Keratinocyte (primary cell): ENCODE measurements around the gene HIVEP1. TPM values are rescaled to one million over a fixed set of nuclear protein-coding genes. Genes with fewer than 3 reads are reported as not detected.

Experiments used
- DNase-seq: peaks from one replicate; pipeline ENCODE4 v3.0.0-alpha.2; 2011; ENCODE audit warnings: low read depth, missing footprints, low spot score
- FAIRE-seq: peaks from 2 replicates; lab custom pipeline; 2011; peaks lifted over from hg19 to GRCh38; lab: Jason Lieb, UNC
- H2AFZ ChIP-seq: 2 replicates; pipeline ENCODE4 v1.6.0; 2012; ENCODE audit warnings: low read length, control low read depth, inconsistent platforms; ENCODE audit not compliant: control insufficient read depth
- H3K27ac ChIP-seq: 2 replicates; pipeline ENCODE4 v1.5.1; 2011; ENCODE audit warnings: low read length; ENCODE audit not compliant: control insufficient read depth, insufficient read depth
- H3K27me3 ChIP-seq: 3 replicates; pipeline ENCODE4 v1.6.0; 2011; ENCODE audit warnings: low read length; ENCODE audit not compliant: control insufficient read depth, insufficient read depth; ENCODE audit errors: extremely low read depth
- H3K36me3 ChIP-seq, 2 experiments: 2 replicates in 1 of 2; 3 replicates in 1 of 2; pipeline ENCODE4 v1.5.1; 2011; ENCODE audit warnings: low read length in 2 of 2, mild to moderate bottlenecking in 1 of 2; ENCODE audit not compliant: control insufficient read depth in 2 of 2, insufficient read depth in 2 of 2; ENCODE audit errors: extremely low read depth in 1 of 2
- H3K4me1 ChIP-seq: 3 replicates; pipeline ENCODE4 v1.5.1; 2011; ENCODE audit warnings: low read length; ENCODE audit not compliant: control insufficient read depth, insufficient read depth; ENCODE audit errors: extremely low read depth
- H3K4me2 ChIP-seq: 3 replicates; pipeline ENCODE4 v1.6.0; 2011; ENCODE audit warnings: low read depth, low read length; ENCODE audit not compliant: control insufficient read depth, insufficient read depth; ENCODE audit errors: extremely low read depth
- H3K4me3 ChIP-seq, 3 experiments: fragments of 200-600 bp in 1 of 3; sonication (generic) in 1 of 3; 2 replicates in 2 of 3; 3 replicates in 1 of 3; pipeline ENCODE4 v1.5.1; 2011 to 2016; ENCODE audit warnings: low read length in 3 of 3, mild to moderate bottlenecking in 3 of 3, control low read depth in 2 of 3, inconsistent platforms in 1 of 3, low read depth in 1 of 3, mixed read lengths in 1 of 3, mixed run types in 1 of 3, moderate library complexity in 1 of 3; ENCODE audit not compliant: control insufficient read depth in 2 of 3, insufficient read depth in 2 of 3; ENCODE audit errors: extremely low read depth in 1 of 3
- H3K79me2 ChIP-seq: 2 replicates; pipeline ENCODE4 v1.6.0; 2012; ENCODE audit warnings: low read length; ENCODE audit not compliant: control insufficient read depth, insufficient read depth
- H3K9ac ChIP-seq: 3 replicates; pipeline ENCODE4 v1.6.0; 2011; ENCODE audit warnings: low read length; ENCODE audit not compliant: control insufficient read depth, insufficient read depth; ENCODE audit errors: extremely low read depth
- H3K9me1 ChIP-seq: 3 replicates; pipeline ENCODE4 v1.6.0; 2011; ENCODE audit warnings: low read length; ENCODE audit not compliant: control insufficient read depth, insufficient read depth; ENCODE audit errors: extremely low read depth
- H3K9me3 ChIP-seq: 2 replicates; pipeline ENCODE4 v1.5.1; 2012; ENCODE audit warnings: low read depth, low read length; ENCODE audit not compliant: control insufficient read depth
- H4K20me1 ChIP-seq: 3 replicates; pipeline ENCODE4 v1.6.0; 2011; ENCODE audit warnings: low read length; ENCODE audit not compliant: control insufficient read depth, insufficient read depth; ENCODE audit errors: extremely low read depth
- CTCF ChIP-seq, 3 experiments: IDR thresholded peaks in 1 of 3; conservative IDR thresholded peaks in 1 of 3; optimal IDR thresholded peaks in 1 of 3; 2 replicates in 2 of 3; 3 replicates in 1 of 3; pipeline versions ENCODE3 to v1.5.1; 2011; ENCODE audit warnings: low read length in 3 of 3, mild to moderate bottlenecking in 3 of 3, moderate library complexity in 2 of 3, control low read depth in 1 of 3, inconsistent platforms in 1 of 3; ENCODE audit not compliant: insufficient read depth in 2 of 3; ENCODE audit errors: extremely low read depth in 1 of 3
- EZH2 ChIP-seq: IDR thresholded peaks from one replicate; pipeline ENCODE4 v1.6.1; 2012; ENCODE audit warnings: inconsistent platforms, mild to moderate bottlenecking, low read length, moderate library complexity
- dilution Hi-C: fragments of 300-500 bp; cut with MboI; formaldehyde crosslinking; loops from one replicate; pipeline ENCODE4 v1.7.0; 2020; ENCODE audit warnings: low sequenced_read_pairs; ENCODE audit not compliant: extremely low pct_ligation_motif_present
- polyA plus RNA-seq, 5 experiments: library from polyadenylated mRNA; depleted of rRNA in 3 of 5; stranded (reverse) in 3 of 5; stranded (forward) in 1 of 5; unstranded in 1 of 5; fragments of >200 nt; gene quantifications; 1 replicate in 1 of 5; 2 replicates in 3 of 5; 3 replicates in 1 of 5; pipeline versions ENCODE4 v1.2.1 to v1.2.3, GENCODE V29; 2011 to 2012; ENCODE audit warnings: missing spikeins in 2 of 5, low read depth in 1 of 5, low replicate concordance in 1 of 5

The HIVEP1 gene
- polyA plus RNA-seq, 1 donor (not counting 4 experiments of a cell fraction or from before 2014, with no cell fraction given), result 13.7 TPM

GRCh38 chr6:11975353-11975977 lies 36.6 kb upstream of the HIVEP1 start:
- DNase-seq, result no peak
- TF ChIP-seq EZH2 (no peak), CTCF (optimal IDR thresholded peaks at IDR 0.05 in 1 of 3, IDR thresholded peaks at IDR 0.05 in 1 of 3, conservative IDR thresholded peaks at IDR 0.05 in 1 of 3; ENCODE audit: extremely low read depth in 1 of 3, insufficient read depth in 2 of 3, low read length in 3 of 3) (no peak)
- no peak overlapping the region for H3K27ac ChIP-seq
- H3K9me1 ChIP-seq, result no peaks in the 10 kb centered on the region
- H3K27me3 ChIP-seq, result no peaks in the 10 kb centered on the region
- dilution Hi-C loops, result no loop called here
- no peaks in the 10 kb centered on the region for H3K79me2 ChIP-seq
- no peaks in the 10 kb centered on the region for H4K20me1 ChIP-seq
- H3K4me1 ChIP-seq, result peaks cover 8% of the 10 kb centered on the region
- H3K4me3 ChIP-seq, result no peak overlapping the region
- H3K9ac ChIP-seq, result no peak overlapping the region
- H2AFZ ChIP-seq, result peak overlapping the region; percentile 44
- no peak for FAIRE-seq
- H3K36me3 ChIP-seq, result no peaks in the 10 kb centered on the region
- H3K9me3 ChIP-seq, result no peaks in the 10 kb centered on the region
- H3K4me2 ChIP-seq, result no peak overlapping the region

- Histone ChIP-seq H3K27ac (no peak overlapping the region), H2AFZ (peak overlapping the region; percentile 14), H4K20me1 (no peaks in the 10 kb centered on the region), H3K79me2 (no peaks in the 10 kb centered on the region), H3K9me1 (no peaks in the 10 kb centered on the region), H3K4me2 (no peak overlapping the region), H3K4me3 (no peak overlapping the region), H3K36me3 (no peaks in the 10 kb centered on the region), H3K4me1 (peaks cover 8% of the 10 kb centered on the region), H3K9me3 (no peaks in the 10 kb centered on the region), H3K9ac (no peak overlapping the region), H3K27me3 (no peaks in the 10 kb centered on the region)
- no peak for FAIRE-seq
- DNase-seq, result no peak
- TF ChIP-seq EZH2, result no peak
- no peak for TF ChIP-seq CTCF (optimal IDR thresholded peaks at IDR 0.05 in 1 of 3, IDR thresholded peaks at IDR 0.05 in 1 of 3, conservative IDR thresholded peaks at IDR 0.05 in 1 of 3; ENCODE audit: extremely low read depth in 1 of 3, insufficient read depth in 2 of 3, low read length in 3 of 3)
- dilution Hi-C loops, result no loop called here
Observed at GRCh38 chr6:11976489-11976888, 35.6 kb upstream of the HIVEP1 start.
